Activated T-cell treated with anti-CD3 and anti-CD28 coated beads, Interleukin-2, amount 50 U/mL, for 24 hours (primary cell): ENCODE measurements around the gene MSI1.

Experiments
- DNase-seq: peaks from one replicate; pipeline ENCODE4 v3.0.0-alpha.2; 2020
- H3K27ac Mint-ChIP-seq: 2 replicates; pipeline ENCODE4 v1.8.0; 2020; ENCODE audit warnings: mild to moderate bottlenecking, mixed read lengths
- H3K27me3 Mint-ChIP-seq: 2 replicates; pipeline ENCODE4 v1.8.0; 2020; ENCODE audit warnings: mixed read lengths
- H3K36me3 Mint-ChIP-seq: 2 replicates; pipeline ENCODE4 v1.8.0; 2020; ENCODE audit warnings: low read depth, mixed read lengths
- H3K4me1 Mint-ChIP-seq: 2 replicates; pipeline ENCODE4 v1.8.0; 2020; ENCODE audit warnings: low read depth, mixed read lengths
- H3K4me3 Mint-ChIP-seq: 2 replicates; pipeline ENCODE4 v1.8.0; 2020; ENCODE audit warnings: mild to moderate bottlenecking, moderate library complexity, mixed read lengths
- H3K9me3 Mint-ChIP-seq: 2 replicates; pipeline ENCODE4 v1.8.0; 2020; ENCODE audit warnings: mixed read lengths

Gene MSI1

GRCh38 chr12:120367924-120368788 is 808 bp downstream of the MSI1 start:
- Mint-ChIP-seq H3K4me1 (peaks cover 17% of the 10 kb centered on the region), H3K36me3 (no peaks in the 10 kb centered on the region), H3K27ac (no peak overlapping the region), H3K9me3 (no peaks in the 10 kb centered on the region), H3K27me3 (peaks cover 81% of the 10 kb centered on the region), H3K4me3 (peak overlapping the region; percentile 64)
- DNase-seq = peak; percentile 60

DNA sequence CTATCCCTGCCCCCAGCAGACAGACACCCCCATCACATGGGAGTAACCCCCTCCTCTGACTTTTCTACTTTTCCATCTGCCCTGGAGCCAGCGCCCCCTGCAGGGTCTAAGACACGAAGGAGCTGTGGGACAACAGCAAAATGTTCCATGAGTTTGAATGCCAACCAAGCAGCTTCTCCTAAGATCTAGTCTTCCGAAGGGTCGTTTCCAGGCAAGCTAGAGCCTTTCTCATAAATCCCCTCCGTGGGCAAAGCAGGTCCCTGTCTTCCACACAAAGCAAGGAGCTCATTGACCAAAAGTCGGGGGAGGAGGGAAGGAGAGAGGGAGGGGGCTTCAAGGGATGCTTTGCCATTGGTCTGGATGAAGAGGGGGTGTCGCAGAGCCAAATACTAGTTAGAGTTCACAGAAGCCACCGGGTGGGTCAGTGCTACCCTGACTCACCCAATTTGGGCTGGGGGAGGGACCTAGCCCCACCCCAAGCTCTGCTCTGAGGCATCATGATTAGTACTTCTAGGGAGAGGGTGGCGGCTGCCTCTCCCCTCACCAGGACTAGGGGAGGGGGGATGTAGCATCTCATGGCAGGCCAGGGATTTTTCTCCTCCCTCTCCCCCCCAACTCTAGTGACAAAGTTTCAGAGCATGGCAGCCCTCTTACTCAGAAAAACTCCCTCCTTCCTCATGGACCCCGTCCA is 1.6 kb downstream of the MSI1 start:
- H3K36me3 Mint-ChIP-seq = no peaks in the 10 kb centered on the region
- H3K4me1 Mint-ChIP-seq = peaks cover 17% of the 10 kb centered on the region
- H3K27ac Mint-ChIP-seq = no peak overlapping the region
- H3K4me3 Mint-ChIP-seq = peak overlapping the region; percentile 64
- DNase-seq = no peak
- H3K27me3 Mint-ChIP-seq = peaks cover 82% of the 10 kb centered on the region
- no peaks in the 10 kb centered on the region for H3K9me3 Mint-ChIP-seq

DNA sequence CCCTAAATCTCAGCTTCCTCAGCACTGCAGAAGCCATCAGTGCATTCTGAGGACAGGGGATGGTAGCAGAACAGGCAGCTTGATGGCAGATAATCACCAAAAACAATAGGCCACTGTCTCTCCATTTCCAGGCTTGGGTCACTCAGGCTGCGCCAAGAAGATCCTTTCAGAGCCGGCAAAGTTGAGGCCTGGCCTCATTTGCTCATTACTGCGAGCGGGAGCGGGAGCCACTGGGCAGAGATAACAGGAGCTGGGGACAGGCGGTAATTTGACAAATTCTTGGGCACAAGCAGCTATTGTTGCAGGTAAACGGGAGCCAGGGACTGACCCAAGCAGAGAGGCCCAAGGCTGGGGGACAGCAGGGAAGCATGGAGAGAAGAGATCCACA is 2.1 kb downstream of the MSI1 start:
- peaks cover 83% of the 10 kb centered on the region for H3K27me3 Mint-ChIP-seq
- H3K36me3 Mint-ChIP-seq = no peaks in the 10 kb centered on the region
- peaks cover 18% of the 10 kb centered on the region for H3K4me1 Mint-ChIP-seq
- DNase-seq = no peak
- H3K27ac Mint-ChIP-seq = no peak overlapping the region
- H3K4me3 Mint-ChIP-seq = no peak overlapping the region
- H3K9me3 Mint-ChIP-seq = no peaks in the 10 kb centered on the region

DNA sequence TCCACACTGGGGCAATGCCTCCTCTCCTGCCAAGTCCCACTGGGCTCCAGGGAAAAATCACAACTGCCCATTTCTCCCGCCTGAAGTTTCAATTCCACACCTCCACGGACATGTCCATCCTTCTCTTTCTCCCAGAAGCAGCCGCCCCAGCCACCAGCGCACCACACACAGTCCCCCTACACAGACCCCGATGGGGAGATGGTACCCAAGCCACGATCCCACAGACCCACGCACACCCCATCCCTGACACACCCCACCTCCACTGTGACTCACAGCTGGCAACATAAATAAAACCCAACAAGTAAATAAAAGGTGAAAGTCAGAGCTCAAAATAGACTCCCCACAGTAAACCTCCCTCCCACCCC is 2.6 kb downstream of the MSI1 start:
- H3K27me3 Mint-ChIP-seq = peaks cover 80% of the 10 kb centered on the region
- H3K4me3 Mint-ChIP-seq = no peak overlapping the region
- no peaks in the 10 kb centered on the region for H3K36me3 Mint-ChIP-seq
- peaks cover 18% of the 10 kb centered on the region for H3K4me1 Mint-ChIP-seq
- no peak for DNase-seq
- no peak overlapping the region for H3K27ac Mint-ChIP-seq
- no peaks in the 10 kb centered on the region for H3K9me3 Mint-ChIP-seq

GRCh38 chr12:120365675-120366340 is 3.2 kb downstream of the MSI1 start:
- Mint-ChIP-seq H3K27me3 (peaks cover 79% of the 10 kb centered on the region), H3K9me3 (no peaks in the 10 kb centered on the region), H3K4me1 (peaks cover 18% of the 10 kb centered on the region), H3K36me3 (no peaks in the 10 kb centered on the region), H3K27ac (no peak overlapping the region), H3K4me3 (no peak overlapping the region)
- no peak for DNase-seq

DNA sequence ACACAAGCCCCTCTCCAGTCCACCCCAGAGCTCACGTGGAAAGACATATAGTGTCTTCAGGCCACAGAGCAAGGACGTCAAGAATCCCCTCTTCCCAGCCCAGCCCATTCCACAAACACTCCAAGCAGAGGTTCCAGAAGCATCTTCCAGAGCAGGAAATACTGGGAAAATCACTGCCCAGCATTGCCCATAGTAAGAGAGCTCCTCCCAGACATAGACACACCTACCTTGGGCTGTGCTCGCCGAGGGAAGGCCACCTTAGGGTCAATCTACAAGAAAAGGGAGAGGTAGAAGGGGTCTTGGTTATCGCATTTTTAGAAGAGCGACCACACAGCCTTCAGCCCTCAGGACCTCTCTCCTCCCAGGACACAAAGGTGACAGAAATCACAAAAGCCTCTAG is 4.5 kb downstream of the MSI1 start:
- Mint-ChIP-seq H3K9me3 (no peaks in the 10 kb centered on the region), H3K27me3 (peaks cover 78% of the 10 kb centered on the region), H3K27ac (no peak overlapping the region), H3K4me1 (peaks cover 10% of the 10 kb centered on the region), H3K4me3 (no peak overlapping the region), H3K36me3 (no peaks in the 10 kb centered on the region)
- no peak for DNase-seq

- H3K9me3 Mint-ChIP-seq = no peaks in the 10 kb centered on the region
- no peak for DNase-seq
- H3K27me3 Mint-ChIP-seq = peaks cover 84% of the 10 kb centered on the region
- peaks cover 8% of the 10 kb centered on the region for H3K4me1 Mint-ChIP-seq
- H3K27ac Mint-ChIP-seq = no peak overlapping the region
- H3K4me3 Mint-ChIP-seq = no peak overlapping the region
- H3K36me3 Mint-ChIP-seq = no peaks in the 10 kb centered on the region
Observed at GRCh38 chr12:120363274-120363855, 5.6 kb downstream of the MSI1 start.

DNA sequence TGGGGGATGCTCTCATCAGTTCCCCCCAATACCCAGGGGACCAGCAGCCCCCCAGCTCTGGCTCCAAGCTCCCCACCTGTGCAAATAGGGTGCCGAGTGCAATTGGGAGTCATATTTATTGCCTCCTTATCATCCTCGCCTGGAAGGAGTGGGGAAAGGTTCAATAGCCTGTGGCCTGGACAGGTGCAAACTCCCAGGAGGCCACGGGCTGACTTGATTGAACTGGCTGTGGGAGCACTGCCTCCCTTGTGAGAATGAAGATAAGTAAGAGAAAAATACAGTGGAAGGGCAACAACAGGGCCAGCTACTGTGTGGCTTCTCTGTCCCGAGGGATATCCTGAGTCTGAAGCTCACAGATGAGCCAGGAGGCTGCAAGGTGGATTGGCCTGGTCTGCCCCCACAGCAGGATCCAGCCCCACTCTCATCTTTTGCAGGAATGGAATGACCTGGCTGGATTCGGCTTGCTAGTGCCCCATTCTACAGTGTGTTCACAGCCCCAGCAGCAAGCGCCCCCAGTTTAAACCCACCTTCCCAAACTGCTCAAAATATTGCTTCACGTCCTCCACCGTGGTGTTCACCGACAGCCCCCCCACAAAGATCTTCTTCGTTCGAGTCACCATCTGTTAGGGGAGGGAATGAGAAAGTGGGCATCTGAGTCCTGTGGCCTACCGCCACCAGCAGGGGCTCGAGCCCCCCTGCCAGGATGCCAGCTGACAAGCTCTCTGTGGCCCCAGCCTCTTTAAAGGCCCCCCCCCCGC is 6.3 kb downstream of the MSI1 start:
- peaks cover 6% of the 10 kb centered on the region for H3K4me1 Mint-ChIP-seq
- no peaks in the 10 kb centered on the region for H3K36me3 Mint-ChIP-seq
- peaks cover 87% of the 10 kb centered on the region for H3K27me3 Mint-ChIP-seq
- H3K9me3 Mint-ChIP-seq = no peaks in the 10 kb centered on the region
- no peak for DNase-seq
- H3K4me3 Mint-ChIP-seq = no peak overlapping the region
- no peak overlapping the region for H3K27ac Mint-ChIP-seq

- H3K27ac Mint-ChIP-seq = no peak overlapping the region
- no peaks in the 10 kb centered on the region for H3K36me3 Mint-ChIP-seq
- peaks cover 79% of the 10 kb centered on the region for H3K27me3 Mint-ChIP-seq
- peaks cover 3% of the 10 kb centered on the region for H3K4me1 Mint-ChIP-seq
- H3K4me3 Mint-ChIP-seq = peak overlapping the region; percentile 18
- DNase-seq = no peak
- no peaks in the 10 kb centered on the region for H3K9me3 Mint-ChIP-seq
Observed at GRCh38 chr12:120361506-120362208, 7.3 kb downstream of the MSI1 start.

GRCh38 chr12:120359128-120359527 is 9.8 kb downstream of the MSI1 start:
- Mint-ChIP-seq H3K4me1 (peaks cover 6% of the 10 kb centered on the region), H3K4me3 (no peak overlapping the region), H3K9me3 (no peaks in the 10 kb centered on the region), H3K27ac (no peak overlapping the region), H3K36me3 (no peaks in the 10 kb centered on the region), H3K27me3 (peaks cover 57% of the 10 kb centered on the region)
- no peak for DNase-seq

DNA sequence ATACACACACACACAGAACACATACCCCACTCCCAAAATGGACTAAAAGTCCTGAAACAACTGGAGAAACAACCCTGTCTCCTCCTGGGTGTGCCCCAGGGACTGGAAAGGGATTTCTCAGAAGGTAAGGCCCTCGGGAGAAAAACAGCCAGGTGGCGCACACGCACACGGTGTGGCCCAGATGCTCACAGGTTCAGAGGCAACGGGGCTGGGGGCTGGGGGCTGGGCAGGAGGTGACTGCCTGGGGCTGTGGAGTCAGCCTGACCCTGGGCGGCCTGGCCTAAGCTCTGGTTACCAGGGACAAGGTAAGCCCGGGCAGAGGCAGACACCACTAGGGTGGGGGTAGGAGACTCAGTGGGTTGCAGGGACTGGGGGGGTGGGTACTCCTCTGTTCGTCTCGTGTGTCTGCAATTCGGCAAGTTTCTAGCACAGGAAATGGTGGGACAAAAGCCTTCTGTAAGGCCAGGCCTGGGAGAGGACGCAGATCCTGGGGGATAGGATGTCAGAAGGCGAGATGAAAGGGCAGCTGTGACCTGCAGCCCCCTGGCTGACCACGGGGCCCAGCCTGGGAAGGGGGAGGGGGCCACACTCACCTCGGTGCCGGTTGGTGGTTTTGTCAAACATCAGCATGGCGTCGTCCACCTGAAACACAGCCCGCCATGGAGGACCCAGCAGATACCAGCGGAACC is 10.4 kb downstream of the MSI1 start:
- H3K27ac Mint-ChIP-seq = no peak overlapping the region
- peaks cover 6% of the 10 kb centered on the region for H3K4me1 Mint-ChIP-seq
- no peak overlapping the region for H3K4me3 Mint-ChIP-seq
- no peak for DNase-seq
- no peaks in the 10 kb centered on the region for H3K9me3 Mint-ChIP-seq
- H3K36me3 Mint-ChIP-seq = no peaks in the 10 kb centered on the region
- peaks cover 53% of the 10 kb centered on the region for H3K27me3 Mint-ChIP-seq

DNA sequence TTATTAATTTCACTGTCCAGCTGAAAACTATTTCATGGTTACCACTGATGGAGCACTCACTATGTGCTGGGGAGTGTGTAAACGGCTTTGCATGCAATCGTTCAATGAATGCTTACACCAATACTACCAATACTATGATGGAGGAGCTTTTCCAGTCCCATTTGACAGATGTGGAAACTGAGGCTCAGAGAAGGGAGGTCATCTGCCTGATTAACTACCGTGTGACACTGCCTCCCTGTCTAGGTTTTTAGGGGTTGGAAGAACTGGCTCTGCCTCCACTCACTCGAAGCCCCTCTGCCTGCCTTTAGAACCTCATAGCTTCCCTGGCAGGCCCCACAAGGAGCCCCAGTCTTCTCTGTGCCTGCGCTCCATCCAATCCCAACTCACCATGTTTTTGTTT is 11.9 kb downstream of the MSI1 start:
- Mint-ChIP-seq H3K9me3 (no peaks in the 10 kb centered on the region), H3K36me3 (no peaks in the 10 kb centered on the region), H3K4me1 (peaks cover 5% of the 10 kb centered on the region), H3K27ac (no peak overlapping the region), H3K27me3 (peaks cover 38% of the 10 kb centered on the region), H3K4me3 (no peak overlapping the region)
- DNase-seq = no peak

DNA sequence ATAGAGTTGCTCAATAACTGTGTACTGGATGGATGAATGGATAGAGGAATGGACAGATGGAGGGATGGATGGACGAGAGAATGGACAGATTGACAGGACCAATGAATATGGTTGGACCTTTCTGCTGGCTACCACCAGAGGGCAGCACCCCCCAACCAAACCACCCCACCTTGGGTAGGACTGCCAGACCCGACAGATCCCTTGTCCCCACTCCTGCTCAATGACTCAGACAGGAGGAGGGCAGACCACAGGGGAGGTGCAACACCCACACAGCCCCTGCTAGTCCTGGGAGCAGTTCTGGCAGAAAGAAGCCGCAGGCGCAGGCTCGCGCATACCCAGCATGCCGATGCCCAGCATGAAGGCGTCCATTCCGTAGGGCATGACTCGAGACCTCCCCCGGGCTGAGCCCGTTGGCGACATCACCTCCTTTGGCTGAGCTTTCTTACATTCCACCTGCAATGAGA is 12.4 kb downstream of the MSI1 start:
- Mint-ChIP-seq H3K9me3 (no peaks in the 10 kb centered on the region), H3K27me3 (peaks cover 33% of the 10 kb centered on the region)

More for the DNA sequence above, 12.4 kb downstream of the MSI1 start:
- Mint-ChIP-seq H3K36me3 (no peaks in the 10 kb centered on the region), H3K27ac (no peak overlapping the region), H3K4me1 (peaks cover 5% of the 10 kb centered on the region), H3K4me3 (no peak overlapping the region)
- peak; percentile 82 for DNase-seq
